K562 (cell line): Measurements from ENCODE around the gene FAM83E. TPM values are rescaled to one million over a fixed set of nuclear protein-coding genes. Genes with fewer than 3 reads are reported as not detected.

ENCODE experiments used
- AFF1 ChIP-seq, 2 experiments: fragments of 450-650 bp; IDR thresholded peaks; 2 replicates each; pipeline ENCODE4 v1.6.1; 2018; ENCODE audit warnings: mild to moderate bottlenecking in 2 of 2, low read depth in 1 of 2; ENCODE audit not compliant: partially characterized antibody in 2 of 2
- CBFA2T2 ChIP-seq: fragments of 450-650 bp; conservative IDR thresholded peaks from 2 replicates; pipeline ENCODE4 v1.6.1; 2017; ENCODE audit warnings: mild to moderate bottlenecking
- CC2D1A ChIP-seq: fragments of 450-650 bp; IDR thresholded peaks from 2 replicates; pipeline ENCODE4 v1.6.1; 2017; ENCODE audit warnings: mild to moderate bottlenecking
- CREB3 ChIP-seq: fragments of 450-650 bp; conservative IDR thresholded peaks from 2 replicates; pipeline ENCODE4 v1.6.1; 2016; ENCODE audit warnings: missing genetic modification characterization, low read depth, mild to moderate bottlenecking, missing compliant biosample characterization, moderate library complexity
- ELF4 ChIP-seq: fragments of 450-650 bp; formaldehyde crosslinking; IDR thresholded peaks from 2 replicates; pipeline ENCODE4 v1.4.0; 2022; ENCODE audit warnings: missing genetic modification characterization
- ETS2 ChIP-seq: IDR thresholded peaks from 2 replicates; pipeline ENCODE4 v1.6.1; 2016; ENCODE audit warnings: borderline replicate concordance, missing genetic modification characterization, mild to moderate bottlenecking, moderate library complexity, missing compliant biosample characterization; ENCODE audit not compliant: poor library complexity, severe bottlenecking
- ETV1 ChIP-seq: fragments of 450-650 bp; conservative IDR thresholded peaks from 2 replicates; pipeline ENCODE4 v1.6.1; 2016; ENCODE audit warnings: missing genetic modification characterization, control low read depth, low read depth, missing compliant biosample characterization
- FOXK1 ChIP-seq: sonication (generic); formaldehyde crosslinking; IDR thresholded peaks from 2 replicates; pipeline ENCODE4 v1.8.0; 2022; ENCODE audit warnings: missing genetic modification reagents, mild to moderate bottlenecking, borderline replicate concordance
- GTF2A2 ChIP-seq: IDR thresholded peaks from 2 replicates; pipeline ENCODE4 v1.6.1; 2016; ENCODE audit warnings: mild to moderate bottlenecking, missing genetic modification characterization, missing compliant biosample characterization
- IRF2 ChIP-seq: sonication (generic); formaldehyde crosslinking; IDR thresholded peaks from 2 replicates; pipeline ENCODE4 v1.8.1; 2022; ENCODE audit warnings: mild to moderate bottlenecking, missing genetic modification reagents
- KAT2B ChIP-seq: IDR thresholded peaks from one replicate; pipeline ENCODE4 v1.6.1; 2012; ENCODE audit warnings: low read depth, mild to moderate bottlenecking, control low read depth, inconsistent platforms, low read length, moderate library complexity
- MBD1 ChIP-seq: fragments of 250-450 bp; sonication (Bioruptor Pico); IDR thresholded peaks from 2 replicates; pipeline ENCODE4 v1.8.0; 2022; ENCODE audit warnings: inconsistent platforms
- NBN ChIP-seq: fragments of 450-650 bp; IDR thresholded peaks from 2 replicates; pipeline ENCODE4 v1.6.1; 2016; ENCODE audit warnings: low read depth, mild to moderate bottlenecking
- NR2C1 ChIP-seq, 2 experiments: fragments of 450-650 bp; IDR thresholded peaks; 2 replicates each; pipeline ENCODE4 v1.6.1; 2017; ENCODE audit warnings: mild to moderate bottlenecking in 2 of 2, antibody characterized with exemption in 1 of 2, inconsistent platforms in 1 of 2, missing compliant biosample characterization in 1 of 2, missing genetic modification characterization in 1 of 2
- NR3C1 ChIP-seq: sonication (generic); formaldehyde crosslinking; IDR thresholded peaks from 2 replicates; pipeline ENCODE4 v1.8.1; 2022; ENCODE audit warnings: missing genetic modification reagents
- RBM22 ChIP-seq: fragments of 200-400 bp; formaldehyde crosslinking; IDR thresholded peaks from 2 replicates; pipeline ENCODE4 v1.6.1; 2018; ENCODE audit warnings: low read length, low read depth; ENCODE audit not compliant: poor library complexity, severe bottlenecking
- RFX5 ChIP-seq: IDR thresholded peaks from 2 replicates; pipeline ENCODE4 v1.6.1; 2011; ENCODE audit warnings: low read depth, mild to moderate bottlenecking, improper control_type of control experiment, low read length
- ZNF655 ChIP-seq: fragments of 250-450 bp; sonication (Bioruptor Pico); IDR thresholded peaks from 2 replicates; pipeline ENCODE4 v1.5.0; 2021
- ZNF668 ChIP-seq: fragments of 250-450 bp; sonication (Bioruptor Pico); IDR thresholded peaks from 2 replicates; pipeline ENCODE4 v1.8.0; 2022; ENCODE audit warnings: mild to moderate bottlenecking, inconsistent platforms
- polyA plus RNA-seq, 8 experiments: library from polyadenylated mRNA; depleted of rRNA in 4 of 8; stranded (reverse) in 5 of 8; unstranded in 3 of 8; fragments of >200 nt; fragmentation: Nextera tagmentation in 2 of 8; fragmentation: Illumina TruSeq in 1 of 8; extraction: Ambion mirVana in 2 of 8; extraction: Trizol in 1 of 8; gene quantifications; 2 replicates each; pipeline versions ENCODE4 v1.2.1 to v1.2.3, GENCODE V29; 2011 to 2014; ENCODE audit warnings: inconsistent platforms in 1 of 8, missing spikeins in 1 of 8
- total RNA-seq, 7 experiments: library from RNA; depleted of rRNA in 6 of 7; stranded (reverse); fragments of >200 nt in 6 of 7; fragmentation: Illumina TruSeq in 2 of 7; extraction: Trizol in 2 of 7; gene quantifications; 2 replicates each; pipeline versions ENCODE4 v1.2.1 to v1.2.3, GENCODE V29; 2011 to 2021; ENCODE audit warnings: low replicate concordance in 1 of 7

The FAM83E gene
- total and polyA plus RNA-seq, 9 of the 15 experiments (the other 6 are each of a cell fraction or from before 2014, with no cell fraction given) = 0.15 to 0.87 (median 0.29) TPM; not detected in 4

- 0 out of 2 replicates have a peak, but pooled peaks have one; percentile 57 for TF ChIP-seq CREB3
- peak; percentile 86 for TF ChIP-seq RFX5
- no peak for TF ChIP-seq ETS2 (tag)
- TF ChIP-seq IRF2 = no peak
- TF ChIP-seq NR3C1 = no peak
- peak; percentile 95 for TF ChIP-seq ETV1 (tag)
- TF ChIP-seq ELF4 = peak; percentile 74; the same call in 1 of the 2 replicates
- peak; percentile 91 for TF ChIP-seq NR2C1 (IDR thresholded peaks at IDR 0.05)
- TF ChIP-seq NR2C1 (tag; IDR thresholded peaks at IDR 0.05) = peak; percentile 83
- TF ChIP-seq CBFA2T2 = no peak
- TF ChIP-seq KAT2B = no peak
- no peak for TF ChIP-seq CC2D1A
- peak; percentile 97 for TF ChIP-seq NBN
- no peak for TF ChIP-seq ZNF668 (CRISPR knock-in tag)
- TF ChIP-seq MBD1 = no peak
- no peak for TF ChIP-seq ZNF655 (CRISPR knock-in tag)
- TF ChIP-seq GTF2A2 (tag) = peak; percentile 75
- TF ChIP-seq AFF1 (IDR thresholded peaks at IDR 0.05; ENCODE audit: low read depth in 1 of 2, partially characterized antibody in 2 of 2) = no peak
- peak; percentile 79 for TF ChIP-seq RBM22
- peak; percentile 69; the same call in 1 of the 2 replicates for TF ChIP-seq FOXK1 (CRISPR knock-in tag)
Observed at GRCh38 chr19:48618916-48619691, 4.2 kb upstream of the FAM83E start, which contains the start of the genes RPL18 and SPHK2 (continued).
